ENCODE results near the gene GLIPR1L1. TPM values are rescaled to one million over a fixed set of nuclear protein-coding genes. Genes with fewer than 3 reads are reported as not detected.

Gene GLIPR1L1
- total RNA-seq, 1 experiment from 2014 or later, result not detected

- Mint-ChIP-seq H3K36me3 (ENCODE audit: insufficient read depth, unreplicated experiment) (no peaks in the 10 kb centered on the region), H3K4me1 (ENCODE audit: insufficient read depth, unreplicated experiment) (no peaks in the 10 kb centered on the region), H3K27me3 (ENCODE audit: insufficient read depth, unreplicated experiment) (no peaks in the 10 kb centered on the region), H3K9me3 (ENCODE audit: unreplicated experiment) (no peaks in the 10 kb centered on the region), H3K4me3 (ENCODE audit: unreplicated experiment) (no peak overlapping the region), H3K27ac (ENCODE audit: low read depth, unreplicated experiment) (no peak overlapping the region)
- POLR2A ChIA-PET, result no interaction called here
- BruUV-seq (replicated peaks), result no TSS peak
- CTCF ChIA-PET, result interaction anchor here (0.6 to 1.4 kb wide), 2 partner anchors 178 to 179 kb away, joined by 3 to 4 read pairs; no protein-coding TSS in a partner anchor
- TF ChIP-seq CTCF (IDR thresholded peaks at IDR 0.05; ENCODE audit: unreplicated experiment), result no peak
- intact Hi-C loops (cut with micrococcal nuclease), result no loop called here
- DNase-seq (ENCODE audit: unreplicated experiment), result no peak
Observed at GRCh38 chr12:75327642-75328041, 6.8 kb upstream of the GLIPR1L1 start.

GRCh38 chr12:75329918-75330826 is 4.3 kb upstream of the GLIPR1L1 start, which contains the start of gene CAPS2:
Gene CAPS2 (minus strand): TSS chr12:75330324. CDS start chr12:75326498, 3,826 bp downstream.
- Mint-ChIP-seq H3K4me1 (ENCODE audit: insufficient read depth, unreplicated experiment) (peaks cover 8% of the 10 kb centered on the region), H3K9me3 (ENCODE audit: unreplicated experiment) (no peaks in the 10 kb centered on the region), H3K27ac (ENCODE audit: low read depth, unreplicated experiment) (peak within 1 kb of the TSS; percentile 80), H3K27me3 (ENCODE audit: insufficient read depth, unreplicated experiment) (no peaks in the 10 kb centered on the region), H3K36me3 (ENCODE audit: insufficient read depth, unreplicated experiment) (no peaks in the 10 kb centered on the region), H3K4me3 (ENCODE audit: unreplicated experiment) (peak within 1 kb of the TSS; percentile 96)
- DNase-seq (ENCODE audit: unreplicated experiment), result peak; percentile 87
- intact Hi-C loops (cut with micrococcal nuclease), result loop anchor here (1.0 kb wide), 1 partner anchor 150 kb away; the partner anchor contains the start of gene GLIPR1
- ChIA-PET CTCF (interaction anchor here (0.7 to 1.1 kb wide), 5 partner anchors 41 to 527 kb away, joined by 3 to 5 read pairs (median 3); no protein-coding TSS in a partner anchor), POLR2A (interaction anchor here (0.5 to 1.5 kb wide), 7 partner anchors 9 to 481 kb away, joined by 3 to 7 read pairs (median 3); partner anchors contain the start of gene KRR1)
- TF ChIP-seq CTCF (IDR thresholded peaks at IDR 0.05; ENCODE audit: unreplicated experiment), result no peak
- BruUV-seq (replicated peaks), result no TSS peak

GRCh38 chr12:75337905-75338304 is 3.4 kb downstream of the GLIPR1L1 start:
- intact Hi-C loops (cut with micrococcal nuclease), result no loop called here
- ChIA-PET CTCF (no interaction called here), POLR2A (no interaction called here)
- no peak for DNase-seq (ENCODE audit: unreplicated experiment)
- H3K4me1 Mint-ChIP-seq (ENCODE audit: insufficient read depth, unreplicated experiment), result peaks cover 8% of the 10 kb centered on the region
- no peak for TF ChIP-seq CTCF (IDR thresholded peaks at IDR 0.05; ENCODE audit: unreplicated experiment)
- H3K9me3 Mint-ChIP-seq (ENCODE audit: unreplicated experiment), result no peaks in the 10 kb centered on the region
- H3K27me3 Mint-ChIP-seq (ENCODE audit: insufficient read depth, unreplicated experiment), result no peaks in the 10 kb centered on the region
- H3K4me3 Mint-ChIP-seq (ENCODE audit: unreplicated experiment), result no peak overlapping the region
- BruUV-seq (replicated peaks), result no TSS peak
- no peak overlapping the region for H3K27ac Mint-ChIP-seq (ENCODE audit: low read depth, unreplicated experiment)
- no peaks in the 10 kb centered on the region for H3K36me3 Mint-ChIP-seq (ENCODE audit: insufficient read depth, unreplicated experiment)

GRCh38 chr12:75341873-75342272 is 7.4 kb downstream of the GLIPR1L1 start:
- BruUV-seq (replicated peaks), result no TSS peak
- H3K4me1 Mint-ChIP-seq (ENCODE audit: insufficient read depth, unreplicated experiment), result no peaks in the 10 kb centered on the region
- ChIA-PET CTCF (interaction anchor here (0.6 to 1.0 kb wide), 3 partner anchors 8 to 532 kb away, joined by 3 read pairs; partner anchors contain the start of gene GLIPR1L1), POLR2A (no interaction called here)
- H3K4me3 Mint-ChIP-seq (ENCODE audit: unreplicated experiment), result no peak overlapping the region
- DNase-seq (ENCODE audit: unreplicated experiment), result peak; percentile 44
- no peaks in the 10 kb centered on the region for H3K27me3 Mint-ChIP-seq (ENCODE audit: insufficient read depth, unreplicated experiment)
- no peak overlapping the region for H3K27ac Mint-ChIP-seq (ENCODE audit: low read depth, unreplicated experiment)
- no peaks in the 10 kb centered on the region for H3K9me3 Mint-ChIP-seq (ENCODE audit: unreplicated experiment)
- no peak for TF ChIP-seq CTCF (IDR thresholded peaks at IDR 0.05; ENCODE audit: unreplicated experiment)
- H3K36me3 Mint-ChIP-seq (ENCODE audit: insufficient read depth, unreplicated experiment), result no peaks in the 10 kb centered on the region
- intact Hi-C loops (cut with micrococcal nuclease), result no loop called here

Data from MCF 10A (cell line).